HepG2 (cell line): ENCODE data around the gene PML. TPM values are rescaled to one million over a fixed set of nuclear protein-coding genes. Genes with fewer than 3 reads are reported as not detected.

Experiments used
- SIX1 ChIP-seq: sonication (generic); formaldehyde crosslinking; IDR thresholded peaks from 2 replicates; pipeline ENCODE4 v1.4.0; 2020; ENCODE audit warnings: missing genetic modification reagents, borderline replicate concordance
- SMC3 ChIP-seq: IDR thresholded peaks from 2 replicates; pipeline ENCODE4 v1.6.1; 2011; ENCODE audit warnings: low read length, improper control_type of control experiment
- STAG1 ChIP-seq: sonication (generic); formaldehyde crosslinking; IDR thresholded peaks from 2 replicates; pipeline ENCODE4 v1.4.0; 2020; ENCODE audit warnings: missing genetic modification reagents
- UBTF ChIP-seq: sonication (generic); formaldehyde crosslinking; IDR thresholded peaks from 2 replicates; pipeline ENCODE4 v1.4.0; 2020; ENCODE audit warnings: mild to moderate bottlenecking, missing genetic modification reagents
- ZBTB3 ChIP-seq: sonication (generic); formaldehyde crosslinking; IDR thresholded peaks from 2 replicates; pipeline ENCODE4 v1.4.0; 2020; ENCODE audit warnings: low read depth, mild to moderate bottlenecking, moderate library complexity, missing genetic modification reagents, borderline replicate concordance
- ZFP41 ChIP-seq: sonication (generic); formaldehyde crosslinking; IDR thresholded peaks from 2 replicates; pipeline ENCODE4 v1.4.0; 2020; ENCODE audit warnings: mild to moderate bottlenecking, missing genetic modification reagents, borderline replicate concordance
- ZFP82 ChIP-seq: sonication (generic); formaldehyde crosslinking; IDR thresholded peaks from 2 replicates; pipeline ENCODE4 v1.5.1; 2020; ENCODE audit warnings: mild to moderate bottlenecking, missing genetic modification reagents, borderline replicate concordance
- ZNF597 ChIP-seq: sonication (generic); formaldehyde crosslinking; IDR thresholded peaks from 2 replicates; pipeline ENCODE4 v1.5.0; 2020; ENCODE audit warnings: missing genetic modification reagents
- ZNF670 ChIP-seq: sonication (generic); formaldehyde crosslinking; IDR thresholded peaks from 2 replicates; pipeline ENCODE4 v1.8.0; 2022; ENCODE audit warnings: mild to moderate bottlenecking, missing genetic modification reagents, borderline replicate concordance
- ZNF687 ChIP-seq: sonication (generic); formaldehyde crosslinking; IDR thresholded peaks from 2 replicates; pipeline ENCODE4 v1.5.1; 2020; ENCODE audit warnings: mild to moderate bottlenecking, missing genetic modification reagents, moderate library complexity
- polyA plus RNA-seq, 8 experiments: library from polyadenylated mRNA; depleted of rRNA in 3 of 8; stranded (reverse) in 7 of 8; unstranded in 1 of 8; fragments of >200 nt; fragmentation: Illumina TruSeq in 4 of 8; extraction: Trizol in 4 of 8; gene quantifications; 2 replicates each; pipeline versions ENCODE4 v1.2.1 to v1.2.3, GENCODE V29; 2011 to 2016; ENCODE audit warnings: low read depth in 4 of 8, missing spikeins in 1 of 8, mixed read lengths in 1 of 8; ENCODE audit not compliant: insufficient read depth in 1 of 8
- total RNA-seq, 5 experiments: library from RNA; depleted of rRNA; stranded (reverse); fragments of >200 nt; fragmentation: Illumina TruSeq; extraction: Trizol; gene quantifications; 2 replicates each; pipeline ENCODE4 v1.2.3, GENCODE V29; 2016; ENCODE audit warnings: low read depth in 1 of 5

PML gene
- total and polyA plus RNA-seq, 2 of the 13 experiments (the other 11 are each of a cell fraction or from before 2014, with no cell fraction given) = 2.9 to 3.9 TPM

- TF ChIP-seq ZNF687 (CRISPR knock-in tag) = peak; percentile 14; the same call in 1 of the 2 replicates
- TF ChIP-seq ZNF597 (CRISPR knock-in tag) = no peak
- TF ChIP-seq ZFP41 = no peak
- no peak for TF ChIP-seq SIX1 (CRISPR knock-in tag)
- TF ChIP-seq ZFP82 (CRISPR knock-in tag) = no peak
- TF ChIP-seq ZNF670 (CRISPR knock-in tag) = no peak
- TF ChIP-seq STAG1 (CRISPR knock-in tag) = peak; percentile 39
- no peak for TF ChIP-seq ZBTB3 (CRISPR knock-in tag)
- TF ChIP-seq SMC3 = peak; percentile 53; the same call in 1 of the 2 replicates
- TF ChIP-seq UBTF = no peak
These were observed 42.0 kb downstream of the PML start (continued) for GRCh38 chr15:74036271-74037170.
